GM19468 (cell line): Measurements from ENCODE around the gene STX7.
"Not testable (repeated sequence)": the region's sequence is repeated elsewhere in the genome, so short reads cannot be mapped to it uniquely, and the experiment has no call there.

Experiments
- ATAC-seq: cut with Tn5 transposase; IDR thresholded peaks from one replicate; pipeline ENCODE4 v1.9.1; 2021; ENCODE audit warnings: mild to moderate bottlenecking, moderate library complexity, moderate number of reproducible peaks; ENCODE audit not compliant: unreplicated experiment; ENCODE audit errors: extremely low read depth

Gene STX7

GRCh38 chr6:132512638-132513632, at the start of gene STX7:
Gene STX7 (minus strand): TSS chr6:132513116. CDS start chr6:132503530, 9,586 bp downstream.
- peak; percentile 84 for ATAC-seq

DNA sequence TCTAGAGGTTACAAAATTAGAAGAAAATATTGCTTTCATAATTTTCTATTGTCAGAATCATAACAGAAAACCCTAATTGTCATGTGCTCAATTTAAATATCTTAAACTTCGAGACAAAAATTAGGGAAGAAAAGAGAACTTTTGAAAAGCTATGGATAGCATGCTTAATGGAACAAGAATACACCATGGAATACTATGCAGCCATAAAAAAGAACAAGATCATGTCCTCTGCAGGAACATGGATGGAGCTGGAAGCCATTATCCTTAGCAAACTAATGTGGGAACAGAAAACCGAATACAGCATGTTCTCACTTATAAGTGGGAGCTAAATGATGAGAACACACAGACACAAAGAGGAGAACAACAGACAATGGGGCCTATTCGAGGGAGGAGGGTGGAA, 47.2 kb upstream of the STX7 start:
- not testable (repeated sequence) for ATAC-seq

- no peak for ATAC-seq
Measured at GRCh38 chr6:132552372-132552771, 39.5 kb upstream of the STX7 start, which contains the start of gene TAAR8. Gene TAAR8 (plus strand): TSS chr6:132552672. CDS start chr6:132552693, 21 bp downstream.

- no peak for ATAC-seq
Measured at GRCh38 chr6:132551214-132551613, 38.3 kb upstream of the STX7 start.

DNA sequence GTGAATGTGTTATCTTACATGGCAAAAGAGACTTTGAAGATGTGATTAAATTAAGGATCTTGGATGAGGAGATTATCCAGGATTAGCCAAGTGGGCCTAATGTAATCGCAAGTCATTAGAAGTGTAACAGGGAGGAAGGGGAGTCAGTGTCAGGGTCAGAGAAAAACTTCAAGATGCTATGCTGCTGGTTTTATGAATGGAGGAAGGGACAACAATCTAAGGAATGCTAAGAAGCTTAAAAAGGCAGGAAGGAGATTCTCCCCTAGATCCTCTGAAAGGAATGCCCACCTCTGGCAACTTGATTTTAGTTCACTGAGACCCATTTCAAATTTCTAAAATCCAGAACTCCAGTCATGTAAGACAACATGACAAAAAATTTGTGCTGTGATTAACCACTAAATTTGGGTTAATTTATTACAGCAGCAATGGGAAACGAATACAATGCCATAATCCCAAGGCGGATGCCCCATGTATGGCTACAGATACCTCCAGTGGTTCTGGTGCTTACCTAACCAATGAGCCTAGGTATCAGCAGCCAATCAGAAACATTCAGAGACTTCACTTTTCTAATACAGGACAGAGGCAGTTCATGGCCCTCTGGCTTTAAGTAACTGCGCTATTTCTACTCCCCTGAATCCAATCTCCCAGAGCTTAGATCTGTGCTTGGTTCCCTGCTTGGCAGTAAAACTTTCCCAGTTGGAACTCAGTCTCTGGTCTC, 36.0 kb upstream of the STX7 start:
- ATAC-seq: no peak

DNA sequence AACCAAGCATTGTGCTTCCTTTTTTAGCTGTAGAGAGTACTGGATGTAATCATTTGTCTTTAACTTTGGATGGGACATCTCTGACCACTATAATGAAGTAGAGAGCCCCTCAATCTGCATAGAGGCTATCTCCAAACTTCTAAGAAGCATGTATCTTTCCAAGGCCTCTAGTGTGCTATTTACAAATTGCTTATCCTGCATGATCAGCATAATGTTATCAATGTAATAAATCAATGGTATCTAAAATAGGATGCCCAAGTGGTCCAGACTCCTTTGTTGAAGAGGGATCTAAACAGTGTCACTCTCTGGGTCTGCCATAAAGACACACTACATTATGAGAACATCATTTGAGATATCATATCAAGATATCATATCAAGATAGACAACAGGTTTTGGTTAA, 31.9 kb upstream of the STX7 start:
- ATAC-seq: no peak

DNA sequence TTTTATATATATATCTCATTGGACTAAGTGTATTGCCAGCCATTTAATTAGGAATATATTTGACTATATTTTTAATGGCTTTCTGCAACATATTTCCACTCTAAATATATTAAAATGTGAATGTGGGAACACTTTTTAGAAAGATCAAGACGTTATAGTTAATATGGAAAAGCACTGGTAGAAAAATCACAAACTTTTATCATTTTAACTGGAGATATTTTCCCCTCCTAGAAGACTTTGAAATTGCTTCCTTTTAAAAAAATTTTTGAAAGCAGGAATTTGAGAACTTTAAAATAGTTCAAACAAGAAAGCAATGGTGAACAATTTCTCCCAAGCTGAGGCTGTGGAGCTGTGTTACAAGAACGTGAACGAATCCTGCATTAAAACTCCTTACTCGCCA, 25.1 kb upstream of the STX7 start, which contains the start of gene TAAR9:
TSS of gene TAAR9 (plus strand) at position 301 of the 400 bp plus-strand sequence. CDS start at position 314, 13 bp downstream.
- no peak for ATAC-seq

DNA sequence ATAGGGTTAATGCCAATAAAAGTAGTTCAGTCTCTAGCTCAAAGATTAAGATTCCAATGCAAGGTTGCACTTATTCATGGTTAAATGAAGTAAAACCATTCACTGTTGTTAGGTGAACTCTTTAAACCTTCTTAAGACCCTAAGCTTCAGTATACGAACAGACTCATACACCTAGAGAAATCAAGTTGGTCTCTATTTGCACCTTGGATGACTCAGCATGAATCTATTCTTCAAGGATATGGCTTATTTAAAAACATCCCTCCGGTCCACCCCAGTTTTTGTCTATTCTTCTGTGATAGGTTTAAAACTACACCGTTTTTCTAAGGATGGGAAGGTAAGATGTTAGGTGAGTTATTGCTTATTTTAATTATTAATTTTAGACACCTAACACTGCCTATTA, 24.2 kb upstream of the STX7 start:
- no peak for ATAC-seq

DNA sequence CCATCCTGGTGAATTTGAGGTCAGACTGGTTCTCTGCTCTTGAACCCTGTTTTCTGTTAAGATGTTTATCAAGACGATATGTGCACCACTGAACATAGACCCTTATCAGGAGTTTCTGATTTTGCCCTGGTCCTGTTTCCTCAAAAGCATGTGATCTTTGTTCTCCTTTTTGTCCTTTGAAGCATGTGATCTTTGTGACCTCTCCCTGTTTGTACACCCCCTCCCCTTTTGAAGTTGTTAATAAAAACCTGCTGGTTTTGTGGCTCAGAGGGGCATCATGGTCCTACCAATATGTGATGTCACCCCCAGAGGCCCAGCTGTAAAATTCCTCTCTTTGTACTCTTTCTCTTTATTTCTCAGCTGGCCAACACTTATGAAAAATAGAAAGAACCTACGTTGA, 21.6 kb upstream of the STX7 start:
- ATAC-seq: not testable (repeated sequence)

- ATAC-seq: no peak
Measured at GRCh38 chr6:132530293-132530974, 17.5 kb upstream of the STX7 start.

GRCh38 chr6:132527791-132528190, 14.9 kb upstream of the STX7 start:
- ATAC-seq: no peak

GRCh38 chr6:132526461-132526860, 13.5 kb upstream of the STX7 start:
- ATAC-seq: no peak

- no peak for ATAC-seq
Measured at GRCh38 chr6:132525866-132526265, 12.9 kb upstream of the STX7 start.

- ATAC-seq: no peak
Measured at GRCh38 chr6:132524646-132525045, 11.7 kb upstream of the STX7 start.

DNA sequence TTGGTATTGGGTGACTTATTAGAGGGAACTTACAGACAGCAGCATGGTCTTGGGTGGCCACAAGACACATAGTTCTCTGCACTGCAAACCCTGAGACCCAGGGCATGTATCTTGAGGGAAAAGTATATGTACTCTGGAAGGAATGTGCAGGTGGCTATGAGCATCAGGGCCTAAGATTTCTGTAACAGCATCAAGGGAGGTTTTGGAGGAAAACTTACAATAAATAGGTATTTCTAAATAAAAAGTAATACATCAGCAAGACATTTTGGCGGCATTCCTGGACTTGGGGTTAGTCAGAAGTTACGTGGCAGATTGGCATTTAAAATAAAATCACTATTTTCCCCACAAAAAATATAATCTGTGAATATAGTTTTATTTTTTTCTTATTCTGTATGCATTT, 8.0 kb upstream of the STX7 start:
- ATAC-seq: no peak

- no peak for ATAC-seq
Measured at GRCh38 chr6:132515386-132515785, 2.5 kb upstream of the STX7 start.

- ATAC-seq: no peak
Measured at GRCh38 chr6:132513831-132514545, 1.1 kb upstream of the STX7 start.

- no peak for ATAC-seq
Measured at GRCh38 chr6:132512342-132512637, 626 bp downstream of the STX7 start.

- ATAC-seq: no peak
Measured at GRCh38 chr6:132511831-132512220, 1.1 kb downstream of the STX7 start.

- no peak for ATAC-seq
Measured at GRCh38 chr6:132511210-132511830, 1.6 kb downstream of the STX7 start.
